GM19467 (cell line): ENCODE results near the gene SND1.

Experiments used
- ATAC-seq: cut with Tn5 transposase; IDR thresholded peaks from one replicate; pipeline ENCODE4 v1.9.1; 2021; ENCODE audit warnings: mild to moderate bottlenecking, moderate library complexity; ENCODE audit not compliant: unreplicated experiment

SND1 gene

DNA sequence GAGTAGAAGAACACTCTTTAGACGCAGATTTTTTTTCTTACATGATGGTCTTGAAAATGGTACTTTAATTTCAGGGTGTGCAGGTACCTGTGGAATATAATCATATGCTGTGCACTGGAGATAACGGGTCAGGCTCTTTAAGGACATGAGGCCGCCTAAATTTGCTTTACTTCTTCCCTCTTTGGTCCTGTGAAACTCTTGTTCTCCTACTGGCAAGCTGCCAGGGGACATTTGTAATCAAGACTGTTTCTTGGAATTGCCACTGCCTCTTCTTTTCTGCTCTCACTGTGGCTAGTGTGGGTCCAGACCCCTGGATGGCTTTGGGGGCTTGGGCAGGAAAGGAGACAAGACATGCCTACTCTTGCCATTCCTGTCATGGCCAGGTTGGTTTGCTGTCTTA lies 146.0 kb downstream of the SND1 start:
- ATAC-seq, result no peak

- ATAC-seq, result no peak
Measured at GRCh38 chr7:127798769-127799372, 146.9 kb downstream of the SND1 start.

DNA sequence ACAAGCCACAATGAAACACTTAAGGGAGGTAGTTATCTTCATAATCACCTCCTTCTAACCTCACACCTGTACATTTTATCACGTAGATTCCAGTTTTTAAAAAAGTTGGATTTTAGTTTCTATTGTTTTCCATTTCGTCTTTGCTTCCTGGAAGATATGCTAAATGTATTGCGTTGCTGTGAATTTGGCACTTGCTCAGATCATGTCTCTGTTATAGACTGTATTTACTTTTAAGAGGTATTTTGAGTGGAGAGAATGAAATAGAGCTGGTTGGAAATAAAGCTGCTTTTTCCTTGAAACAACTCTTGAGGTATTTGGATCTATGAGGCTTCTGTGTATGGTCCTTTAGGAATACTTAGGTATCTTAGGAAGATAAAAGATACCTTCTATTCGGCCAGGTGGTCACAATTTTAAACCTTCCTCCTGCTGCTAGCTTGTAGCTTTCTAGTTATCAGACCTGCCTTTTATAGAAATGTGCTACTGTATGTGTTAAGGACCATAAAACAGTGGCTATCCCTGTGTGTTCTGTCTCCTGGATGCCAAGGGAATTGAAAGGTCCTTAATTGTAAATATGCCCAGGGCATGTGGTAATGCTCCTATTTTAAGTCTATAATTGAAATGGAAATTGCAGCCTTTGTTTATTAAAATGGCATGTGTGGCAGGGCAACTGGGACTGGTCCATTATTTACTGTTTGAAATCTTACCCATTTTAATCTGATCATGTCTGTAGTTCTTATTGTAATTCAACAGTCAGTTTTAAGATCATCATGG lies 147.7 kb downstream of the SND1 start:
- ATAC-seq, result no peak

DNA sequence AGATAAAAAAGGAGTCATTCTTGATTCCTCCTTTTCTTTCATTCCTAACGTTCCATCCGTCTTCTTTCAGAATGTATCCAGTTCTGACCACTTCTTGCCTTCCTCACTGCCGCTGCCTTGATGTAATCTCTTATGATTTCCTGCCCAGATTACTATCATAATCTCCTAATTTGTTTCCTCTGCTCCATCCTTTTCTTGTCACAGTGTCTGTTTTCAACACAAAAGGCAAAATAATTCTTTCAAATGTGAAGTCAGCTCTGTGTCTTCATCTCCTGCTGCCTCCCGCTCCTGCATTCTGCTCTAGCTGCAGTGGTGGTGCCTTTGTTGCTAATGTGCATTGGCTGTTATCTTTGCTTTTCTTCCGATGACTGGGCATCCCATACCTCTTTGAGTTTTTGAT lies 150.9 kb downstream of the SND1 start:
- no peak for ATAC-seq

DNA sequence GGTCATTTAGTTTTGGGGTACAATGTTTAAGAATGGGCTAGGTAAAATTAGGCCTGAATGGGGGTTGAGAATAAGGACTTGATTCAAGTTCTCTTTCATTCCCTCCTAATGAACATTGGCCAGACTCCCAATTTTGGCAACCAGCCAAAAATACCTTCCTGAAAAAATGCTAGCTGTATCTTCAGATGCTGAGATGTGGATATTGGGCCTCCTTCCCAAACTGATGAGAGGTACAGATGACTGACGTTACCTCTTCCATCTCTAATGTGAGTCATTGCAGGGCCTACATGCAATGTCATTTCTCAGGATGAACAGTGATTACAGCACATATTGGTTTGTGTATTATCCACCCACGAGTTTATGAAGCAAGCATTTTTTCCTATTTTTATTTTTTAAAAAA lies 151.6 kb downstream of the SND1 start:
- ATAC-seq, result no peak

GRCh38 chr7:127807340-127807739 lies 155.3 kb downstream of the SND1 start:
- no peak for ATAC-seq

DNA sequence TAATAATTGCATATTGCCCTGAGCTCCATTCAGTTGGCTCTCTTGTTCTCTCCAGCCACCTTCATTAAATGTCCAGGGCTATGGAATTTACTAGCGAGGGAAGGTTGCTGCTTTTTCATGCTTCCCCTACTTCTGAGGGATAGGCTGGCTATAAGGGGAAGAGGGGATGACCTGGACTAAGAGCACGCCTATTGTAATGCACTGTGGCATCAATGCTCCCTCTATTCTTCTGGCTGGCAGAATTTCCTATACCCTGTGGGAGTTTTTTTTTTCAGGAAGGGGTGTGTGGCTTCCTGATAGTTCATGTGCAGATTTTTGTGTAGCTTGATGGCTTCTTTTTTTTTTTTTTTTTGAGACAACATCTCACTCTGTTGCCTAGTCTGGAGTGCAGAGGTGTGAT lies 155.8 kb downstream of the SND1 start:
- no peak for ATAC-seq

GRCh38 chr7:127809261-127809702 lies 157.3 kb downstream of the SND1 start:
- no peak for ATAC-seq

DNA sequence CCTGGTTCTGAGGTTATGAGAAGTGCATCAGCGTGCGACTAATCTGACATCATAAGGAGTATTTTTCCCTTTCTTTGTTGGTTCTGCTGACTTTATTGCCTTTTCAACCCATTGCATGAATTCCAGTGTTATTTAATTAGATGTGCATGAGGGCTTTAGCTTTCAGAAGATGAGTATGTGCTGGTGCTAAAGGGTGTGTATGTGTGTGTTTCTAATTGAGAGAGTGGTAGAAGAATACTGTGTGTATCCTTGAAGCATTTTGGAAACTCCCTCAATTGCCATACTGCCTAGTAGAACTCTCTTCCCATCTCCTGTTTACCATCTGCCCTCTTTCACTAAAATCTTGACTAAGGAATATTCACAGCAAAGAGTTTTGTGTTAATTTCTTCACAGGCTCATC lies 158.1 kb downstream of the SND1 start:
- no peak for ATAC-seq

DNA sequence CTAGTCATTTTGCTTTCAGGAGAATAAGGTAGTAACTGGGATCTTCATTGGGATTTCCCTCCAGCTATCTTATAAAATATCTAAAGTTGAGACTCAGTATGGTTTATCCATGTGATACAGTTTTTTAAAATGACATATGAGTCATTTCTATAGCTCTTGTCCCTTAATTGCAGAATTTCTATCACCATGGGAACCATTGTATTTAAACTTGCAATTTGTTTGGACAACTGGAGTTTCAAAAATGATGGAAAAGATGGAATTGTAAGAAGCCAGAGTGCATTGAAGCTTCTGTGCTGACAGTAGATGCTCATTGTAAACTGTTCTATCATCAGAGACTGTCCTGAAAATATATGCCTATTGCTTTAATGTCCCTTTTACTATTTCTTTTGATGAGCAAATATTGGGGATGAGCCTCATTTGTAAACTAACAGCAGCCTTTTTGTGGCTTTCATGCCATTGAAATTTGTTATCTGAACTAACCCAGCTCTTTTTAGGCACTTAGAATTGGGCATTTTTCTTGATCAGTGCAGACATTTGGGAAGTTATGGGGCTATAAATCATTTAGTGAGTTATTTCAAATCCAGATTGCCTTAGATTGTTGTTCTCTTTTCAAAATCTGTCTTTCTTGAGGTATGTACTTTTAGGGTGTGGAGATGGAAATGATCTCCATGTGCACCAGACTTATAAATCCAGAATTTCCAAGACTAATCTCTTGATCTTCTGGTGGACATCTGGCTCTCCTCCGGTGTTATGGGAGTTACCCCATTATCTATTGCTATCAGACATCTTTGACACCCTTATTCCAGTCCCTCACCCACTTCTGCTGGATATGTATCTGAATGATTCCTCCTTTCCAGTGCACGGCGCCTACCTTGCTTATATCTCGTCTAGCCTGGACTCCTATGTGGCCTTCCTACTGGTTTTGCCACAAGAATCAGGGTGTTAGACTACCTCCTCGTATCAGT lies 159.0 kb downstream of the SND1 start:
- ATAC-seq, result no peak

GRCh38 chr7:127812540-127812939 lies 160.5 kb downstream of the SND1 start:
- ATAC-seq, result no peak

- ATAC-seq, result no peak
Measured at GRCh38 chr7:127813991-127814541, 162.1 kb downstream of the SND1 start.

GRCh38 chr7:127815631-127816145 lies 163.7 kb downstream of the SND1 start:
- no peak for ATAC-seq

- no peak for ATAC-seq
Measured at GRCh38 chr7:127816354-127817190, 164.6 kb downstream of the SND1 start.

- no peak for ATAC-seq
Measured at GRCh38 chr7:127817466-127817865, 165.5 kb downstream of the SND1 start.

DNA sequence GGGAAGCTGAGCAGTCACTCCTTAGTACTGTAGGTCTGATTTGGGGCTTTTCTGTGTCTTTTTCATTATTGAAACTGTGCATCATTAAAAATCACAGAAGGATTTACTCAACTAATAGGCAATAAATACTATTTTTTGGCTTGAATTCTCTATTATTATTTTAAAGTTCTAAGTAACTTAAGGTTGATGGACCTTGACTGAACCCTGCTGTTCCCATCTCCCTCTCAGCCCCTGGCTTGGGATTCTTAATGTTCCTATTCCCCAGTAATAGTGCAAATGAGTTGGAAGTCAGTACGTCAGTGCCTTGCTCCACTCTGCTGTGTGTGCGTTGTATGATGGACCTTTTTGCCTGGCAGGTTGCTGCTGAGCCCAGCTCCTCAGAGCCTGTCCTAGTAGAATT lies 166.3 kb downstream of the SND1 start:
- ATAC-seq, result no peak

DNA sequence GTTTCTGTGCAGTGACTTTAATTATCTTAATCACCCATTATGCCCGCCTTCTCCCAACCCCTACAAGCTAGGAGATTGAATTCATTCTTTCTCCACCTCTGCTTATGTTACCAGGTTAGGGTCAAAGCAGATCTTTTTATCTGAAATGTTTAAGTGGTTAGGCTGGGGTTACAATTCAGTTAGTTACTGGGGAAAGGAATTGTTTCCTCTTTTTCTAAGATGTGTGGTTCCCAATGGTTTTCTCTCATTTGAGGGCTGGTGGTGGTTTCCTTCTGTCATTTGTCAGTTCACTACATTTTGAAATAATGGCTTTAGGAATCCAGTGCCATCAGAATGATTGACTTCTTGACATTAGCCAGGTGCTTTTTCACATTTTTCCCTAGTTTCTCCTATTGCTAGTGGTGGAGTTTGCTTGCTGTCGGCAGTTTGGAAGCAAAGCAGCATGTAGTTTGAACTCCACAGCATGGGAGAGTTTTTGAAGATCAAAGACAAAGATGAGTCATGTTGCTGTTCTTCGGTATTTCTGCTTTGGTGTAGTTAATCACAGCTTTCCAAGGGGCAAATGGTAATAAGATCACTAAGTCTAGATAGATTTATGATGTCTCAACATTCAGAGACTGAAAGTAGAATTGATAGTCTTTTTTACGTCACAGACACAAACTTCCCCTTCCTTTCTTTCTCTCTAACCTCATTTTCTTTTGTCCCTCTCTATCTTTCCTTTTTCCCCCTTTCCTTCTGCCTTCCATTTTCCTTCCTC lies 168.2 kb downstream of the SND1 start:
- no peak for ATAC-seq

DNA sequence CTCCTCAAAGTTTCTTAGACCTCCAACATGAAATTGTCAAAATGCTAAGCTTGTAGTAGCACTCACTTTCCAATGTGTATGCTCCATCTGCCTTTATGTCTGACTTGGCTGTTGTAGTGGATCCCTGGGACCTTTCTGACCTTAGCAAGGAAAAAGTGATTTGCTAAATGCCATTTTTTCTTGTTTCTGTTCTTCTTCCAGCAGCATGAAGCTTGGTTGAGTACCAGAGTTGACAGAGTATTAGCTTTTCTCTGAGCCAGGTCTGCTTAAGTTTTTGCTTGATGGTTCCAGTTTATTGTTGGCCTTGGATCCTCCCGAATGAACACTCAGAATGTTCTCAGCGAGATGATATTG lies 168.7 kb downstream of the SND1 start:
- no peak for ATAC-seq

GRCh38 chr7:127821146-127821545 lies 169.2 kb downstream of the SND1 start:
- no peak for ATAC-seq
